B cell (primary cell): ENCODE data around the gene LYRM9. TPM values are rescaled to one million over a fixed set of nuclear protein-coding genes. Genes with fewer than 3 reads are reported as not detected.

Source experiments
- ATAC-seq: fragments of 200-7000 bp; cut with Tn5 transposase; one replicate; pipeline ENCODE4 v1.10.0; 2021; ENCODE audit warnings: low read depth, mild to moderate bottlenecking, moderate number of reproducible peaks, moderate library complexity
- CTCF ChIA-PET: fragments of 350-600 bp; sonication (Branson Sonifier 250); formaldehyde crosslinking; loops from one replicate; lab custom pipeline; 2021; ENCODE audit warnings: antibody characterized with exemption, inconsistent platforms; lab: Charles Lee
- POLR2A ChIA-PET: fragments of 350-600 bp; sonication (Branson Sonifier 250); formaldehyde crosslinking; loops from one replicate; lab custom pipeline; 2021; ENCODE audit warnings: antibody characterized with exemption; lab: Charles Lee
- DNase-seq: peaks from one replicate; pipeline ENCODE4 v3.0.0; 2013
- H2AFZ ChIP-seq: 2 replicates; pipeline ENCODE4 v1.6.1; 2012; ENCODE audit warnings: mild to moderate bottlenecking, low read depth, low read length; ENCODE audit not compliant: insufficient read depth, poor library complexity, severe bottlenecking
- H3K27ac ChIP-seq, 2 donors: 1 replicate in 1 of 2; 2 replicates in 1 of 2; pipeline ENCODE4 v1.5.1; 2012 to 2013; ENCODE audit warnings: low read length in 2 of 2, mild to moderate bottlenecking in 2 of 2, moderate library complexity in 1 of 2
- H3K27me3 ChIP-seq, 4 experiments: fragments of 200-600 bp in 1 of 4; sonication (generic) in 1 of 4; replicated peaks in 1 of 4; 1 replicate in 2 of 4; 2 replicates in 2 of 4; pipeline versions ENCODE4 v1.6.1 to v1.7.0; 2013 to 2016; ENCODE audit warnings: low read length in 3 of 4, mild to moderate bottlenecking in 2 of 4, mixed read lengths in 1 of 4, moderate library complexity in 1 of 4; ENCODE audit not compliant: insufficient read depth in 4 of 4, control insufficient read depth in 3 of 4; ENCODE audit errors: control extremely low read depth in 1 of 4
- H3K36me3 ChIP-seq, 2 experiments: replicated peaks in 1 of 2; 1 replicate in 1 of 2; 2 replicates in 1 of 2; pipeline versions ENCODE4 v1.6.1 to v1.7.1; 2013; ENCODE audit warnings: low read length in 1 of 2; ENCODE audit not compliant: insufficient read depth in 2 of 2, control insufficient read depth in 1 of 2; ENCODE audit errors: control extremely low read depth in 1 of 2, extremely low read depth in 1 of 2
- H3K4me1 ChIP-seq, 2 donors: fragments of 200-600 bp in 1 of 2; sonication (generic) in 1 of 2; 1 replicate in 1 of 2; 2 replicates in 1 of 2; pipeline versions ENCODE4 v1.5.1 to v1.6.1; 2013 to 2017; ENCODE audit warnings: low read length in 2 of 2; ENCODE audit not compliant: control insufficient read depth in 2 of 2, insufficient read depth in 2 of 2
- H3K4me2 ChIP-seq: replicated peaks from 2 replicates; pipeline ENCODE3; 2012; ENCODE audit warnings: mild to moderate bottlenecking, low read depth, low read length; ENCODE audit not compliant: poor library complexity, severe bottlenecking
- H3K4me3 ChIP-seq, 5 experiments: fragments of 200-600 bp in 1 of 5; sonication (generic) in 1 of 5; 1 replicate in 3 of 5; 2 replicates in 2 of 5; pipeline versions ENCODE4 v1.5.1 to v1.7.0; 2011 to 2016; ENCODE audit warnings: low read length in 4 of 5, mild to moderate bottlenecking in 4 of 5, low read depth in 2 of 5, control low read depth in 1 of 5, moderate library complexity in 1 of 5; ENCODE audit not compliant: insufficient read depth in 1 of 5; ENCODE audit errors: control extremely low read depth in 1 of 5, extremely low read depth in 1 of 5
- H3K79me2 ChIP-seq: fragments of 200-600 bp; sonication (generic); one replicate; pipeline ENCODE4 v1.6.0; 2016; ENCODE audit warnings: low read length; ENCODE audit not compliant: control insufficient read depth, insufficient read depth
- H3K9ac ChIP-seq: fragments of 200-600 bp; sonication (generic); 2 replicates; pipeline ENCODE4 v1.6.1; 2017; ENCODE audit warnings: mild to moderate bottlenecking, low read length, moderate library complexity
- H3K9me3 ChIP-seq, 3 donors: one replicate each; pipeline versions ENCODE4 v1.6.1 to v1.7.1; 2013; ENCODE audit warnings: low read length in 2 of 3; ENCODE audit not compliant: control insufficient read depth in 2 of 3, insufficient read depth in 1 of 3; ENCODE audit errors: control extremely low read depth in 1 of 3
- H4K20me1 ChIP-seq: 2 replicates; pipeline ENCODE4 v1.6.0; 2012; ENCODE audit warnings: mild to moderate bottlenecking, low read length; ENCODE audit not compliant: insufficient read depth, control insufficient read depth, poor library complexity, severe bottlenecking
- H3K27ac Mint-ChIP-seq: one replicate; pipeline ENCODE4 v1.8.0; 2021; ENCODE audit warnings: mixed read lengths
- H3K27me3 Mint-ChIP-seq: one replicate; pipeline ENCODE4 v1.8.0; 2021; ENCODE audit warnings: mixed read lengths
- H3K4me1 Mint-ChIP-seq: one replicate; pipeline ENCODE4 v1.8.0; 2021; ENCODE audit warnings: mixed read lengths
- H3K4me3 Mint-ChIP-seq: one replicate; pipeline ENCODE4 v1.8.0; 2021; ENCODE audit warnings: mixed read lengths
- H3K9me3 Mint-ChIP-seq: one replicate; pipeline ENCODE4 v1.8.0; 2022; ENCODE audit warnings: mixed read lengths; ENCODE audit not compliant: insufficient read depth
- CTCF ChIP-seq: fragments of 200-600 bp; IDR thresholded peaks from one replicate; pipeline ENCODE4 v1.8.0; 2022; ENCODE audit warnings: antibody characterized with exemption, mild to moderate bottlenecking
- EZH2 ChIP-seq: IDR thresholded peaks from 2 replicates; pipeline ENCODE4 v1.6.1; 2012; ENCODE audit warnings: borderline replicate concordance, low read depth, mild to moderate bottlenecking, moderate library complexity, low read length; ENCODE audit not compliant: insufficient read depth, poor library complexity, severe bottlenecking
- WGBS: methylation state at CpG from one replicate; pipeline ENCODE4 v1.1.5; 2013; ENCODE audit warnings: missing lambda C conversion rate; ENCODE audit not compliant: insufficient coverage; 5-methylcytosine and 5-hydroxymethylcytosine counted together
- intact Hi-C: fragments of 100-400 bp; cut with micrococcal nuclease; formaldehyde crosslinking; loops from one replicate; pipeline ENCODE4 v1.10.0; 2022
- polyA plus RNA-seq: library from polyadenylated mRNA; depleted of rRNA; stranded (reverse); fragments of >200 nt; gene quantifications from 2 replicates; pipeline ENCODE4 v1.2.3, GENCODE V29; 2012
- total RNA-seq, 2 donors: library from RNA; stranded (reverse); fragments of 120-200 nt in 1 of 2; gene quantifications; 1 replicate in 1 of 2; 2 replicates in 1 of 2; pipeline versions ENCODE4 v1.2.3 to v1.2.4, GENCODE V29; 2013 to 2022

The LYRM9 gene
- total and polyA plus RNA-seq, 2 donors (not counting 1 experiment from before 2014, with no cell fraction given) = 12.1 to 14.2 TPM

- ATAC-seq = no peak
- CTCF ChIA-PET = interaction anchor here (1.3 kb wide), 1 partner anchor 64 kb away, joined by 4 read pairs; no protein-coding TSS in a partner anchor
- H3K4me1 ChIP-seq = no peaks in the 10 kb centered on the region
Observed at GRCh38 chr17:27868565-27868964, 24.6 kb downstream of the LYRM9 start.

GRCh38 chr17:27862840-27863239 is 30.3 kb downstream of the LYRM9 start:
- intact Hi-C loops = no loop called here
- no peak overlapping the region for H3K4me3 ChIP-seq
- Mint-ChIP-seq H3K4me1 (no peaks in the 10 kb centered on the region), H3K9me3 (no peaks in the 10 kb centered on the region), H3K27me3 (peaks cover 3% of the 10 kb centered on the region), H3K4me3 (no peak overlapping the region), H3K27ac (no peak overlapping the region)
- no peaks in the 10 kb centered on the region for H4K20me1 ChIP-seq
- POLR2A ChIA-PET = no interaction called here
- no peaks in the 10 kb centered on the region for H3K27me3 ChIP-seq
- whole genome bisulfite sequencing = 91% methylated on average over 2 of the region's 4 CpGs
- H2AFZ ChIP-seq = no peak overlapping the region
- no peaks in the 10 kb centered on the region for H3K79me2 ChIP-seq
- CTCF ChIA-PET = no interaction called here
- no peak overlapping the region for H3K4me2 ChIP-seq
- TF ChIP-seq CTCF = no peak
- TF ChIP-seq EZH2 = no peak
- no peak overlapping the region for H3K27ac ChIP-seq
- H3K9ac ChIP-seq = no peak overlapping the region
- no peaks in the 10 kb centered on the region for H3K4me1 ChIP-seq
- H3K36me3 ChIP-seq = no peaks in the 10 kb centered on the region
- DNase-seq (no peak), ATAC-seq (no peak)
- no peaks in the 10 kb centered on the region for H3K9me3 ChIP-seq

More at GRCh38 chr17:27868565-27868964, 24.6 kb downstream of the LYRM9 start:
- no peak overlapping the region for H3K27ac Mint-ChIP-seq
- H3K4me1 Mint-ChIP-seq = no peaks in the 10 kb centered on the region
- 94% methylated on average over 8 of the region's 8 CpGs for WGBS
- Histone ChIP-seq H3K9ac (no peak overlapping the region), H3K79me2 (no peaks in the 10 kb centered on the region), H3K27ac (no peak overlapping the region), H3K27me3 (no peaks in the 10 kb centered on the region), H3K36me3 (peaks cover 0 to under 1% of the 10 kb centered on the region in 2 experiments), H2AFZ (no peak overlapping the region), H4K20me1 (no peaks in the 10 kb centered on the region), H3K4me3 (no peak overlapping the region), H3K9me3 (no peaks in the 10 kb centered on the region), H3K4me2 (no peak overlapping the region)
- intact Hi-C loops = no loop called here
- H3K9me3 Mint-ChIP-seq = no peaks in the 10 kb centered on the region
- DNase-seq = no peak
- H3K27me3 Mint-ChIP-seq = no peaks in the 10 kb centered on the region
- TF ChIP-seq EZH2 (no peak), CTCF (no peak)
- POLR2A ChIA-PET = no interaction called here
- no peak overlapping the region for H3K4me3 Mint-ChIP-seq
